A549 (cell line): ENCODE measurements around the gene RPS16. TPM values are rescaled to one million over a fixed set of nuclear protein-coding genes. Genes with fewer than 3 reads are reported as not detected.

ENCODE experiments used
- ATAC-seq, 2 experiments: fragments of 200-7000 bp in 1 of 2; fragments of >200 bp in 1 of 2; cut with Nextera tagmentation in 1 of 2; cut with Tn5 transposase in 1 of 2; 3 replicates each; pipeline versions ENCODE4 v1.8.0 to v1.9.1; 2018 to 2020; ENCODE audit warnings: mild to moderate bottlenecking in 1 of 2, moderate library complexity in 1 of 2
- CTCF ChIA-PET: fragments of 300-600 bp; sonication (Branson Sonifier 250); formaldehyde crosslinking; extraction: SDS; loops from one replicate; lab custom pipeline; 2021; ENCODE audit warnings: antibody characterized with exemption, inconsistent platforms; lab: Yijun Ruan, JAX
- POLR2A ChIA-PET: fragments of 350-600 bp; formaldehyde crosslinking; extraction: SDS; loops from one replicate; lab custom pipeline; 2021; ENCODE audit warnings: antibody characterized with exemption, inconsistent platforms; lab: Yijun Ruan, JAX
- DNase-seq, 2 experiments: peaks; one replicate each; pipeline versions ENCODE4 v3.0.0 to v3.0.0-alpha.2; 2011 to 2016; ENCODE audit warnings: low read depth in 1 of 2, low spot score in 1 of 2
- FAIRE-seq: peaks from 2 replicates; lab custom pipeline; 2011; peaks lifted over from hg19 to GRCh38; lab: Jason Lieb, UNC
- H3K27ac ChIP-seq, 2 experiments: fragments of >200 bp; sonication (Bioruptor Twin); formaldehyde crosslinking; 3 replicates each; pipeline ENCODE4 v1.5.1; 2016 to 2017
- H3K4me1 ChIP-seq: fragments of >200 bp; sonication (Bioruptor Twin); formaldehyde crosslinking; 3 replicates; pipeline ENCODE4 v1.6.1; 2016
- H3K4me2 ChIP-seq: fragments of >200 bp; sonication (Bioruptor Twin); formaldehyde crosslinking; 3 replicates; pipeline ENCODE4 v1.6.1; 2016
- H3K4me3 ChIP-seq: fragments of >200 bp; sonication (Bioruptor Twin); formaldehyde crosslinking; 3 replicates; pipeline ENCODE4 v1.5.1; 2016
- H3K9me3 ChIP-seq: fragments of >200 bp; sonication (Bioruptor Twin); formaldehyde crosslinking; 3 replicates; pipeline ENCODE4 v1.6.1; 2016
- BHLHE40 ChIP-seq: IDR thresholded peaks from 2 replicates; pipeline ENCODE4 v1.6.1; 2012; ENCODE audit warnings: low read depth, low read length, inconsistent platforms
- CBX2 ChIP-seq: fragments of 200-600 bp; sonication (generic); IDR thresholded peaks from 2 replicates; pipeline ENCODE4 v1.6.1; 2016; ENCODE audit warnings: low read depth, mild to moderate bottlenecking, borderline replicate concordance
- CBX8 ChIP-seq: fragments of 200-600 bp; sonication (generic); IDR thresholded peaks from 2 replicates; pipeline ENCODE4 v1.6.1; 2016
- CEBPB ChIP-seq, 2 experiments: fragments of >200 bp in 1 of 2; sonication (Bioruptor Twin) in 1 of 2; formaldehyde crosslinking in 1 of 2; IDR thresholded peaks; 2 replicates each; pipeline ENCODE4 v1.6.1; 2012 to 2016
- CHD4 ChIP-seq: fragments of 200-600 bp; sonication (generic); IDR thresholded peaks from 2 replicates; pipeline ENCODE4 v1.6.1; 2016; ENCODE audit warnings: antibody characterized with exemption, mild to moderate bottlenecking, borderline replicate concordance
- E2F6 ChIP-seq: IDR thresholded peaks from 2 replicates; pipeline ENCODE4 v1.6.1; 2012; ENCODE audit warnings: low read depth, borderline replicate concordance
- EHF ChIP-seq: fragments of 250-450 bp; sonication (Bioruptor Pico); IDR thresholded peaks from 2 replicates; pipeline ENCODE4 v1.5.0; 2020; ENCODE audit warnings: mild to moderate bottlenecking
- EP300 ChIP-seq, 2 experiments: fragments of >200 bp; sonication (Bioruptor Twin); formaldehyde crosslinking; IDR thresholded peaks; 2 replicates in 1 of 2; 3 replicates in 1 of 2; pipeline ENCODE4 v1.6.1; 2016 to 2017
- FOXS1 ChIP-seq: fragments of 250-450 bp; sonication (Bioruptor Pico); IDR thresholded peaks from 2 replicates; pipeline ENCODE4 v1.5.0; 2020; ENCODE audit warnings: mild to moderate bottlenecking, moderate library complexity
- GATA3 ChIP-seq: IDR thresholded peaks from 2 replicates; pipeline ENCODE4 v1.6.1; 2012; ENCODE audit warnings: borderline replicate concordance
- JUN ChIP-seq, 2 experiments: fragments of >200 bp; sonication (Bioruptor Twin); formaldehyde crosslinking; IDR thresholded peaks; 2 replicates in 1 of 2; 3 replicates in 1 of 2; pipeline ENCODE4 v1.6.1; 2016 to 2017
- MAX ChIP-seq: IDR thresholded peaks from 2 replicates; pipeline ENCODE4 v1.6.1; 2012
- MAZ ChIP-seq: fragments of 150-350 bp; IDR thresholded peaks from 2 replicates; pipeline ENCODE4 v1.6.1; 2014; ENCODE audit warnings: antibody characterized with exemption, low read depth, low read length, borderline replicate concordance
- PBX3 ChIP-seq: IDR thresholded peaks from 2 replicates; pipeline ENCODE4 v1.6.1; 2012
- PHF8 ChIP-seq: fragments of 200-600 bp; sonication (generic); IDR thresholded peaks from 2 replicates; pipeline ENCODE4 v1.6.1; 2016; ENCODE audit warnings: low read depth, mild to moderate bottlenecking, antibody characterized with exemption, moderate library complexity, borderline replicate concordance
- POLR2A ChIP-seq: IDR thresholded peaks from 2 replicates; pipeline ENCODE4 v1.6.1; 2012; ENCODE audit warnings: mild to moderate bottlenecking, low read length
- RAD21 ChIP-seq, 2 experiments: fragments of >200 bp in 1 of 2; sonication (Bioruptor Twin) in 1 of 2; formaldehyde crosslinking in 1 of 2; IDR thresholded peaks in 1 of 2; conservative IDR thresholded peaks in 1 of 2; 2 replicates in 1 of 2; 3 replicates in 1 of 2; pipeline ENCODE4 v1.6.1; 2012 to 2018; ENCODE audit warnings: inconsistent platforms in 1 of 2
- RARB ChIP-seq: fragments of 250-450 bp; sonication (Bioruptor Pico); IDR thresholded peaks from 2 replicates; pipeline ENCODE4 v1.8.0; 2021; ENCODE audit warnings: mild to moderate bottlenecking, moderate library complexity
- RCOR1 ChIP-seq: fragments of 150-350 bp; IDR thresholded peaks from 2 replicates; pipeline ENCODE4 v1.6.1; 2014; ENCODE audit warnings: antibody characterized with exemption, low read length, low read depth
- REST ChIP-seq: fragments of 200-600 bp; sonication (generic); IDR thresholded peaks from 2 replicates; pipeline ENCODE4 v1.6.1; 2016; ENCODE audit warnings: antibody characterized with exemption, mild to moderate bottlenecking, moderate library complexity
- RFX5 ChIP-seq: fragments of 450-650 bp; IDR thresholded peaks from 2 replicates; pipeline ENCODE4 v1.7.1; 2014; ENCODE audit warnings: antibody characterized with exemption, mild to moderate bottlenecking, moderate library complexity
- RNF2 ChIP-seq: fragments of 200-600 bp; sonication (generic); IDR thresholded peaks from 2 replicates; pipeline ENCODE4 v1.6.1; 2016; ENCODE audit warnings: low read depth, mild to moderate bottlenecking, antibody characterized with exemption, moderate library complexity, borderline replicate concordance
- TFCP2L1 ChIP-seq: fragments of 250-450 bp; sonication (Bioruptor Pico); IDR thresholded peaks from 2 replicates; pipeline ENCODE4 v1.5.0; 2021; ENCODE audit warnings: mild to moderate bottlenecking
- ZFP36 ChIP-seq: fragments of 450-650 bp; IDR thresholded peaks from 2 replicates; pipeline ENCODE4 v1.6.1; 2014; ENCODE audit warnings: borderline replicate concordance; ENCODE audit not compliant: partially characterized antibody
- ZSCAN20 ChIP-seq: fragments of 250-450 bp; sonication (Bioruptor Pico); IDR thresholded peaks from 2 replicates; pipeline ENCODE4 v1.8.0; 2022; ENCODE audit warnings: mild to moderate bottlenecking, moderate library complexity
- WGBS: methylation state at CpG from one replicate; pipeline ENCODE4 v1.1.6; 2017; ENCODE audit errors: missing lambda C conversion rate; 5-methylcytosine and 5-hydroxymethylcytosine counted together
- polyA plus RNA-seq, 4 experiments: library from polyadenylated mRNA; depleted of rRNA in 3 of 4; stranded (reverse); fragments of >200 nt; fragmentation: RNase III in 1 of 4; extraction: RNeasy Plus Mini Kit Qiagen cat#74134 plus additional on column Dnase treatment in 1 of 4; gene quantifications; 2 replicates in 3 of 4; 3 replicates in 1 of 4; pipeline ENCODE4 v1.2.3, GENCODE V29; 2011 to 2017
- TF ChIP-seq, protein P1 (sequence below): fragments of >200 bp; sonication (Bioruptor Twin); formaldehyde crosslinking; IDR thresholded peaks from 3 replicates; pipeline ENCODE4 v1.5.1; 2016

RPS16 gene
- polyA plus RNA-seq, 2 of the 4 experiments (the other 2 are of a cell fraction), result 4,348 to 4,855 TPM

- Histone ChIP-seq H3K4me3 (peak overlapping the region; percentile 76), H3K4me2 (peak overlapping the region; percentile 95), H3K27ac (peak overlapping the region; percentile 94 to 99), H3K4me1 (peaks cover 65% of the 10 kb centered on the region), H3K9me3 (no peaks in the 10 kb centered on the region)
- ATAC-seq, result no peak
- CTCF ChIA-PET, result interaction anchor here (1.4 to 21.4 kb wide), 6 partner anchors 9 to 296 kb away, joined by 4 to 457 read pairs (median 8); partner anchors contain the start of genes EID2B, MED29, PAF1 and RPS16
- POLR2A ChIA-PET, result interaction anchor here (1.0 to 9.4 kb wide), 6 partner anchors 10 to 65 kb away, joined by 3 to 140 read pairs (median 18); partner anchors contain the start of genes MED29, PAF1, RPS16 and SAMD4B
- 1% methylated on average over 14 of the region's 14 CpGs for WGBS
- no peak for FAIRE-seq
- no peak for DNase-seq
- TF ChIP-seq REST (no peak), CHD4 (no peak), CEBPB (IDR thresholded peaks at IDR 0.05) (0 out of 4 replicates have a peak, but pooled peaks of 1 of the 2 experiments have one; percentile 19), RARB (CRISPR knock-in tag) (no peak), PHF8 (no peak), E2F6 (no peak), CBX8 (no peak), ZFP36 (no peak), RNF2 (no peak), MAX (no peak), CBX2 (no peak), FOXS1 (CRISPR knock-in tag) (no peak), EHF (0 out of 2 replicates have a peak, but pooled peaks have one; percentile 41), TFCP2L1 (CRISPR knock-in tag) (no peak)
Measured at GRCh38 chr19:39407410-39407659, 28.4 kb downstream of the RPS16 start.

GRCh38 chr19:39406656-39407409 is 28.9 kb downstream of the RPS16 start, which contains the start of gene ZFP36:
Gene ZFP36 (plus strand): TSS chr19:39406847. CDS start chr19:39406905, 58 bp downstream.
- Histone ChIP-seq H3K4me2 (peak within 1 kb of the TSS; percentile 95), H3K4me3 (peak within 1 kb of the TSS; percentile 76), H3K9me3 (no peaks in the 10 kb centered on the region), H3K4me1 (peaks cover 70% of the 10 kb centered on the region), H3K27ac (peak within 1 kb of the TSS; percentile 94 to 99)
- DNase-seq (peak; percentile 93 to 95), ATAC-seq (peak; percentile 15 to 37), FAIRE-seq (no peak)
- POLR2A ChIA-PET, result interaction anchor here (0.6 to 9.4 kb wide), 10 partner anchors 9 to 64 kb away, joined by 3 to 140 read pairs (median 6); partner anchors contain the start of genes MED29, PAF1, RPS16 and SAMD4B
- CTCF ChIA-PET, result interaction anchor here (1.6 to 21.4 kb wide), 5 partner anchors 9 to 126 kb away, joined by 4 to 457 read pairs (median 12); partner anchors contain the start of genes EID2B, MED29, PAF1 and RPS16
- 2% methylated on average over 47 of the region's 56 CpGs for WGBS
- TF ChIP-seq CEBPB (IDR thresholded peaks at IDR 0.05), result peak in 1 of 2 experiments; percentile 33; a peak in 1 of 4 replicates
- TF ChIP-seq GATA3, result peak; percentile 34; the same call in 1 of the 2 replicates
- no peak for TF ChIP-seq RCOR1
- peak; percentile 98 to 99 for TF ChIP-seq JUN (IDR thresholded peaks at IDR 0.05)
- no peak; the same call in 1 of the 2 replicates for TF ChIP-seq MAZ
- no peak for TF ChIP-seq ZSCAN20
- peak; percentile 96 for TF ChIP-seq PHF8
- peak; percentile 78 for TF ChIP-seq TFCP2L1 (CRISPR knock-in tag)
- 0 out of 2 replicates have a peak, but pooled peaks have one; percentile 31 for TF ChIP-seq RFX5
- TF ChIP-seq EP300 (IDR thresholded peaks at IDR 0.05), result no peak
- TF ChIP-seq POLR2A, result peak; percentile 100
- TF ChIP-seq PBX3, result peak; percentile 64
- 0 out of 5 replicates have a peak, but pooled peaks of 1 of the 2 experiments have one; percentile 39 for TF ChIP-seq RAD21 (conservative IDR thresholded peaks at IDR 0.05 in 1 of 2, IDR thresholded peaks at IDR 0.05 in 1 of 2)
- no peak for TF ChIP-seq CBX2
- TF ChIP-seq, protein P1, sequence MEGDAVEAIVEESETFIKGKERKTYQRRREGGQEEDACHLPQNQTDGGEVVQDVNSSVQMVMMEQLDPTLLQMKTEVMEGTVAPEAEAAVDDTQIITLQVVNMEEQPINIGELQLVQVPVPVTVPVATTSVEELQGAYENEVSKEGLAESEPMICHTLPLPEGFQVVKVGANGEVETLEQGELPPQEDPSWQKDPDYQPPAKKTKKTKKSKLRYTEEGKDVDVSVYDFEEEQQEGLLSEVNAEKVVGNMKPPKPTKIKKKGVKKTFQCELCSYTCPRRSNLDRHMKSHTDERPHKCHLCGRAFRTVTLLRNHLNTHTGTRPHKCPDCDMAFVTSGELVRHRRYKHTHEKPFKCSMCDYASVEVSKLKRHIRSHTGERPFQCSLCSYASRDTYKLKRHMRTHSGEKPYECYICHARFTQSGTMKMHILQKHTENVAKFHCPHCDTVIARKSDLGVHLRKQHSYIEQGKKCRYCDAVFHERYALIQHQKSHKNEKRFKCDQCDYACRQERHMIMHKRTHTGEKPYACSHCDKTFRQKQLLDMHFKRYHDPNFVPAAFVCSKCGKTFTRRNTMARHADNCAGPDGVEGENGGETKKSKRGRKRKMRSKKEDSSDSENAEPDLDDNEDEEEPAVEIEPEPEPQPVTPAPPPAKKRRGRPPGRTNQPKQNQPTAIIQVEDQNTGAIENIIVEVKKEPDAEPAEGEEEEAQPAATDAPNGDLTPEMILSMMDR, result peak; percentile 22; the same call in 1 of the 3 replicates
- peak; percentile 81 for TF ChIP-seq MAX
- TF ChIP-seq BHLHE40, result peak; percentile 18; the same call in 1 of the 2 replicates
- TF ChIP-seq E2F6, result peak; percentile 62; the same call in 1 of the 2 replicates
- peak; percentile 85 for TF ChIP-seq RARB (CRISPR knock-in tag)
